LHCN-M2 (cell line): ENCODE results near the gene STK4. TPM values are rescaled to one million over a fixed set of nuclear protein-coding genes. Genes with fewer than 3 reads are reported as not detected.

Experiments used
- DNase-seq: peaks from one replicate; pipeline ENCODE4 v3.0.0-alpha.2; 2012; ENCODE audit warnings: low read depth
- total RNA-seq: library from RNA; depleted of rRNA; stranded (reverse); fragments of >200 nt; gene quantifications from 2 replicates; pipeline ENCODE4 v1.2.3, GENCODE V29; 2014

The STK4 gene
- total RNA-seq, 1 experiment from 2014 or later = 22.3 TPM

GRCh38 chr20:44954211-44954610, 12.1 kb upstream of the STK4 start:
- no peak for DNase-seq

- no peak for DNase-seq
Measured at GRCh38 chr20:44955270-44955669, 11.0 kb upstream of the STK4 start.

DNA sequence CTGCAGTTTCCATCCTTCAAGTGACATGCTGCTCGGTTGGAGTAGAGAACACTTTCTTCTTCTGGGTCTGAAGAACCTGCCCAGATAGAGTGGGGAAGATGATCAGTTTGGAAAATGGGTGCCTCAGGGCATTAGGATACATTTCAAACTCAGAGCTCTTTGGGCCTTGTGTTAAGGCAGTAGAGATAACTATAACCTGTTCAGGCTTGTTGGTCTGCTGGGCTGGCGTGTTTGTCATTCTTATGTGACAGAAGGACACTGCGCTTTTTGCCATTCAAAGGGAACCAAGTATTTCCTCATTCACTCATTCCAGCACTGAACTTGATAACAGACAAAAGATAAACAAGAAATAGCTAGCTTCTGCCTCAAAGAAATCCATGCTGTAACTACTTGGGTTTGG, 9.9 kb upstream of the STK4 start:
- DNase-seq = no peak

- DNase-seq = no peak
Measured at GRCh38 chr20:44958276-44958675, 8.0 kb upstream of the STK4 start.

DNA sequence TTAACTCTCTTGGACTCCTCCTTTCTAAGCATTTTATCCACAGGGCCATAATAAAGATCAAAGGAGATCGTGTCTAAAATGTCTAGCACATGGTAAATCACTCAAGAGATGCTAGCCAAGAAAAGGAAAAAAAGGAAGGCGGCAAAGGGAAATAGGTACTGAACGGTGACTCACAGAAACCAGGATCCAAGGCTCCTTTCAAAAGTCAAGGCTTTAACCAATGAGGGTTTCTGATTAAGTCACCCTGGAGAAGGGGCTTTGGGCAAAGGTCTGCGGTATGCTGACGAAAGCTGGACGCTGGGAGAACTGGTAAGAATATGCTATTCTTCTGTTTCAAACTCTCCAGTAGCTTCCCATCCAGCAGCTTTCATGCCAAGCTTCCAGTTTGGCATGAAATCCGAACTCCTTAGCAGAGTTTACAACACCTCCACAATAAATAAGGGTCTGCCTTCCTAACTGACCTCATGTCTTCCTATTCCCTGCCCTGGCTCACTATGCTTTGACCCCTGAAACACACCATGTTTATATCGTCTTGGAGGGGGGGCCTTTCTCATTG, 7.2 kb upstream of the STK4 start:
- peak; percentile 27 for DNase-seq

DNA sequence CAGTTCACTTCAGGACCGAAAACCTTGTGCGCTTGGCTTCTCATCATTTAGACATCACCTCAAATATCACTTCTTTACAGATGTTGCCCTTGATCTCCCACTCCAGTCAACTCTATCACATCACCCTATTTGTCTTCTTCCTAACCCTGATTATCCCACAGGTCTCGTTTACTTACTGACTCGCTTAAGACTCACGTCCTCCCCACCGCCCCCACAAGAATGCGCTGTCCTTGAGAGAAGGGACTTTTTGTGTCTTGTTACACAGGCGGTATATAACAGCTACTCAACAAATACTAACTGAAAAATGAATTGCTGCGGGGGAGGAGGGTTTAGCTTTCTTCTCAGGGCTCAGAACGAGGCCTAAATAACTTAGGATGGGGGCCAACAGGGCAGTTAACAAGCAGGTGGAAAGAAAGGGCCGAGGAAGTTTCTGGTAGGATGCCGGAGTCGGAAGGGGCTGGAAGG, 6.6 kb upstream of the STK4 start:
- DNase-seq = peak; percentile 71

GRCh38 chr20:44960103-44960852, 6.0 kb upstream of the STK4 start, which contains the start of gene TOMM34:
TOMM34 (minus strand) TSS chr20:44960397; CDS start chr20:44960333, 64 bp downstream.
- DNase-seq = peak; percentile 92

GRCh38 chr20:44961011-44961869, 5.1 kb upstream of the STK4 start:
- no peak for DNase-seq

DNA sequence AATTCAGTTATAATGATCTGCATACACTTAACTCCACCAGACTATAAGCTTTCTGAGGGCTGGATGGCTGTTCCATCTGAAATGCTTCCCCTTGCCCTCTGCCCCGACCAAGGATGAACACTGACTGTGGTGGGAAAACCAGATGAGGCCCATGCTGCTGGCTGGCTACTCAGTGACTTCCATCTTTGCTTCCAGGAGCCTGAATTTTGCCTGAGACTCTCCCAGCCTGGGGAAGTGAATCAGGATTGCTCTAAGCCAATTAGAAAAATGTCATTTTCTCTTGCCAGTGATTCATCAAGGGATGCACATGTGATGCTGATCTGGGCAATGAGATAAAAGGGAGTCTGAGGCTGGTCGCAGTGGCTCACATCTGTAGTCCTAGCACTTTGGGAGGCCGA, 4.4 kb upstream of the STK4 start:
- DNase-seq = peak; percentile 43

DNA sequence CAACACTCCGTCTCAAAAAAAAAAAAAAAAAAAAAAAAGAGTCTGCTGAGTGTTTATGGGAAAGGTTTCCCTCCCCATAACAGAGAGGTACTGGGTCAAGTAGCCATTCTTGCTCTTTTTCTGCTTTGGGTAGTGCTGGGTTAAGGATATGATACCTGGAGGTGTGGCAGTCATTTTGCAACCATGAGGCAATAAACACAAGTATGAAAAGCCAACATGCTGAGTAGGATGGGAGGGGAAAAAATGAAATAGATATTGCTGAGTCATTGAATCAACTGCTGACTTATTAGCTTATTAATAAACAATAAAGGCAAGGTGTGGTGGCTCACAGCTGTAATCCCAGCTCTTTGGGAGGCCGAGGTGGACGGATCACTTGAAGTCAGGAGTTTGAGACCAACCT, 3.8 kb upstream of the STK4 start:
- no peak for DNase-seq

DNA sequence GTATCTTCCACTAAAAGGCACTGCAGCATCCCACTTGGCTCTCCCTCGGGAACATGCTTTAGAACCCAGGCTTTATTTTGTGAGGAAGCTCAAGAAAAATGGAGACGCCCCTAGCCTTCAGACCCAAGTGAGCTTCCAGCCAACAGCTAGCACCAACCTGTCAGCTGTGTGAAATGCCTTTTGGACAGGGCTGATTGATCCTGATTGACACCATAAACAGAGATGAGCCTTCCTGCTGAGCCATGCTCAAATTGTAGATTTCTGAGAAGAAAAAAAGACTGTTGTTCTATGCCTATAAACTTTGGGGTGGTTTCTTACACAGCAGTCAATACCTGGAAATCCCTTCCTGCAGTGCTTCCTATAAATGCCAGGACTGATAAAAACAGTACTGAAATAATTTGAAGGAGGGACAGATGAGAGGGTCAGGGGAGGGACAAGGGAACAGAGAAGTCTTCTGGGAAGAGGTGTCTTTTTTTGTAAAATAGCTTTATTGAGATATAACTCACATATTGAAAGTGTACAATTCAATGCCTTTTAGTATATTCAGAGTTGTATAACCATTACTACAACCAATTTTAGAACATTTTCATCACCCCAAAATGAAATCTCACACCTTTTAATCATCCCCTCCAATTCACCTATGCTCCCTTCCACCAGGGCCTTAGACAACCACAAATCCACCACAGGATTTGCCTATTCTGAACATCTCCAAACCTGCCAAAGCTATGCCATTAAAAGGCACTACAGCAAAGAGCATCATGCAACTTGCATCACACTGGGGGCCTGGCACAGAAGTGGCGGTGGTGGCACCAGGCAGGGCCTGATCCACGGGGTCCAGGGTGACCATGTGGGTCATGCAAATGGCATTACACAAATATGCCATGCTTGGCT, 2.7 kb upstream of the STK4 start:
- no peak for DNase-seq

GRCh38 chr20:44965651-44966029, 672 bp upstream of the STK4 start:
- no peak for DNase-seq

GRCh38 chr20:44967207-44967807, 995 bp downstream of the STK4 start:
- peak; percentile 35 for DNase-seq

GRCh38 chr20:44969300-44969894, 3.1 kb downstream of the STK4 start:
- no peak for DNase-seq

GRCh38 chr20:44970243-44970757, 4.0 kb downstream of the STK4 start:
- no peak for DNase-seq

- peak; percentile 83 for DNase-seq
Measured at GRCh38 chr20:44973053-44973452, 6.7 kb downstream of the STK4 start.

- DNase-seq = no peak
Measured at GRCh38 chr20:44976698-44977097, 10.4 kb downstream of the STK4 start.

- DNase-seq = peak; percentile 60
Measured at GRCh38 chr20:44979090-44979621, 12.8 kb downstream of the STK4 start.

DNA sequence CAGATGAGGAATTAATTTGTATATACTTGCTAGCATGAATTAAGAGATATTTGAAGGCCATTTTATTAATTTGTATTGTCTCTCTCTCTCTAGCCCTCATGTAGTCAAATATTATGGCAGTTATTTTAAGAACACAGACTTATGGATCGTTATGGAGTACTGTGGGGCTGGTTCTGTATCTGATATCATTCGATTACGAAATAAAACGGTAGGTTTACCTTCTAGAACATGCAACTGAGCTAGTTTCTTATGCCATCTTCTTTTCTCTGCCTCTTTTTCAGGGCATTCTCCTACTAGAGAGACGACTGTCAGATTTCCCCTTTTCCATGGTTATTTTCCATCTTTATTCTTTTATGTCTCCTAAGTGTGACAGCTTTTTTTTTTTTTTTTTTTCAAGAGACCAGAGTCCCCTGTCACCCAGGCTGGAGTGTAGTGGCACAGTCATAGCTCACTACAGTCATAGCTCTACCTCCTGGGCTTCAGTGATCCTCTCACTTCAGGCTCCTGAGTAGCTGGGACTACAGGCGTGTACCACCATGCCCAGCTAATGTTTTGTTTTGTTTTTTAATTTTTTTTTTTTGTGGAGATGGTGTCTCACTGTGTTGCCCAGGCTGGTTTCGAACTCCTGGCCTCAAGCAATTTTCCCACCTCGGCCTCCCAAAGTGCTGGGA, 15.6 kb downstream of the STK4 start:
- no peak for DNase-seq
